SHP77 treated with DMSO at 0.1 percent for 48 hours (cell line): ENCODE results near the gene ACTN3.
"Not testable (repeated sequence)": the region's sequence is repeated elsewhere in the genome, so short reads cannot be mapped to it uniquely, and the experiment has no call there.

Source experiments
- DNase-seq: peaks from one replicate; lab custom pipeline; 2025; lab: John Stamatoyannopoulos, UW

Gene ACTN3

DNA sequence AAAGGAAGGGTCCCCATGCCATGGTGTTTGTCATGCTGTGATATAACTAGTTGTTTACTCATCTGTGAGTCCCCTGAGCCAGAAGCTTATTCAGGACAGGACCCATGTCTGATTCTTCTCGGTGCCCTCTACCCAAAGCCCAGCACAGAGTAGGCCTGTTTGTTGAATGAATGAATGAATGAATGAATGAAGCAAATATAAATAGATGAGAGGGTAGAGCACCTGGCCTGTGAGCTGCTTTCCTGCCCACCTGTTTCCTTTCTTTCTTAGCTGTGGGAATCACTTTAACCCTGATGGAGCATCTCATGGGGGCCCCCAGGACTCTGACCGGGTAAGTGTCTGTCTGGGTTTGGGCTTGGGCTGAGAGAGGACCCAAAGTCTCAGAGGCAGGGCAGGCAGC is 53.5 kb downstream of the ACTN3 start:
- DNase-seq: no peak

DNA sequence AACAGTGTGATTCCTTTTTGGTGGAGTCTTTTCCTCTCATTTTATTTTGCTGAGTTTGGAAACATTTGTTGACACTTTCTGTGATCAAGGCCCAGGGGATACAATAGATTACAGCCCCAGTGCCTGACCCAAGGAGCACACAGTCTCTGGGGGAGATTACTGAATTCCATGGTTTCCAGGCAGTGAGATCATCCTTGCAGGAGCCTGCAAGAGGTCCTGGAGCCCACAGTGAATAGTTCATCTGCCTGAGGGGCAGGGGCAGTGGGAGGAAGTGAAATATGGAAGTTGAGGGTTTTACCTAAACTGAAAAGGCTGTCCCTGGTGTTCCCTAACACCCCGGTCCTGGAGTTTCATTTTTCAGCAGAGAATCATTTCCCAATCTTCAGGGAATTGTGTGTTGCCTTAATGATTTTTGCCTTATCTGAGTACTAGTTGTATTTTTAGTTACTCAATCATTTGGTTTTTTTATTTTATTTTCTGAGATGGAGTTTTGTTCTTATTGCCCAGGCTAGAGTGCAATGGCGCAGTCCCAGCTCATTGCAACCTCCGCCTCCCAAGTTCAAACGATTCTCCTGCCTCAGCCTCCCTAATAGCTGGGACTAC is 54.0 kb downstream of the ACTN3 start:
- DNase-seq: no peak

DNA sequence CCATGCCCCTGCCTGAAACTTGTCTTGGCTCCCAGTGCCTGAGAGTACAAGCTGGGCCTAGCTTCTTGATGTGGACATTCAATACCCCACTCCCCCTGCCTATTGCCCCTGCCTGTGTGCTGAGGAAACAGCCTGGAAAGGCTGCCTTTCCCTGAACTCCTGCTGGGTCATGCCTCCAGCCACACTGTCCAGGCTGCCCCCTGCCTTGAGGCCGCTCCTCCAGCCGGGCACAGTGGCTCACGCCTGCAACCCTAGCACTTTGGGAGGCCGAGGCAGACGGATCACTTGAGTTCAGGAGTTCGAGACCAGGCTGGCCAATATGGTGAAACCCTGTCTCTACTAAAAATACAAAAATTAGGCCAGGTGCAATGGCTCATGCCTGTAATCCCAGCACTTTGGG is 56.4 kb downstream of the ACTN3 start:
- DNase-seq: no peak

DNA sequence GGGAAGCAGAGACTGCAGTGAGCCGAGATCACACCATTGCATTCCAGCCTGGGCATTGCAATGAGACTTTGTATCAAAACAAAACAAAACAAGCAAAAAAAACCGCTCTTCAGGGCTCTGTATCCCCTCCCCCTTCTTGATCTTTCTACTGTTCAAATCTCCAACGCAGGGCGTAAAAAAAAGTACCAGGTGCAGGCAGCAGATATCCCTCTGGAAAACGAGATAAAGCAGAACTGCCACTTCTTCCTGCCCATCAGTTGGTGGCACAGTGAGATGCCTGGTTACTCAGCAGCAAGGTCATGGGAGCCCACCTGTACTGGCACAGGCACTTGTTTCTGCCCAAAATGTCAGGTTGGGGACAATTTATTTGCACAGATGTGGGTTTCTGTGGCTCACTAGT is 57.5 kb downstream of the ACTN3 start:
- DNase-seq: no peak

DNA sequence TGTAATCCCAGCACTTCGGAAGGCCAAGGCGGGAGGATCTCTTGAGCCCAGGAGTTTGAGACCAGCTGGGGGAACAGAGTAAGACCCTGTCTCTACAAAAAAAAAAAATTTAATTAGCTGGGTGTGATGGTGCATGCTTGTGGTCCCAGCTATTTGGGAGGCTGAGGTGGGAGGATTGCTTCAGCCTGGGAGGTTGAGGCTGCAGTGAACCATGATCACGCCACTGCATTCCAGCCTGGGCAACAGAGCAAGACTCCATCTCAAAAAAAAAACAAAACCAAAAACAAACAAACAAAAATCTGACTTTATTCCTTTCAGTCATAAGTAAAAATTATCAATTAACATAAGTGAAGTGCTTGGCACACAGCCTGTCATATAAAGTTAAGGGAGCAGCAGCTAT is 59.9 kb downstream of the ACTN3 start:
- DNase-seq: not testable (repeated sequence)

DNA sequence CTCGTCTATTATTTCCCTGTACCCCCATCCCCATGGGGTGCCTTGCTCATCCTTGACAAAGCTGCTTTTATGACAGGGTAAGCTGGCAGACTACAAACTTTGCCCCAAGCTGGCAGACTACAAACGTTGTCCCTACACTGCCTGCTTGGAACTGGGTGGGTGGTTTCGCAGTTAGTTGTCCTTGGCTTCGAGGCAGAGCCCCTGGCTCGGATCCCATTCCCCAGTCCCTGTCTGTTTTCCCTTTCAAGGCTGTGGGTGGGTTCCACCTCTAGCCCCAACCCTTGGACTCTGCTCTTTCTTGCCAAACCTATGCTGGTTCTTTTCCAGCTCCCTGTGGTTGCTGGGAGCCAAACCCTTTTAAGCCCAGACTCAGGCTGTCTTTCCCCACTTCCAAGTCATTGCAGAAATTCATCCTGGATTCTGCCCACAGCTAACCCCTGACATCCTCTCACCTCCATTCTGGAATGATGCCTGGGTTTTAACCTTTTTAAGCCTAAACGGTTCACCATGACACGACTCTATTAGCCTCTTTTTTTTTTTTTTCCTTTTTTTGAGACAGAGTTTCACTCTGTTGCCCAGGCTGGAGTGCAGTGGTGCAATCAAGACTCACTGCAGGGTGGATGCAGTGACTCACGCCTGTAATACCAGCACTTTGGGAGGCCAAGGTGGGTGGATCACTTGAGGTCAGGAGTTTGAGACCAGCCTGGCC is 60.6 kb downstream of the ACTN3 start:
- DNase-seq: no peak

DNA sequence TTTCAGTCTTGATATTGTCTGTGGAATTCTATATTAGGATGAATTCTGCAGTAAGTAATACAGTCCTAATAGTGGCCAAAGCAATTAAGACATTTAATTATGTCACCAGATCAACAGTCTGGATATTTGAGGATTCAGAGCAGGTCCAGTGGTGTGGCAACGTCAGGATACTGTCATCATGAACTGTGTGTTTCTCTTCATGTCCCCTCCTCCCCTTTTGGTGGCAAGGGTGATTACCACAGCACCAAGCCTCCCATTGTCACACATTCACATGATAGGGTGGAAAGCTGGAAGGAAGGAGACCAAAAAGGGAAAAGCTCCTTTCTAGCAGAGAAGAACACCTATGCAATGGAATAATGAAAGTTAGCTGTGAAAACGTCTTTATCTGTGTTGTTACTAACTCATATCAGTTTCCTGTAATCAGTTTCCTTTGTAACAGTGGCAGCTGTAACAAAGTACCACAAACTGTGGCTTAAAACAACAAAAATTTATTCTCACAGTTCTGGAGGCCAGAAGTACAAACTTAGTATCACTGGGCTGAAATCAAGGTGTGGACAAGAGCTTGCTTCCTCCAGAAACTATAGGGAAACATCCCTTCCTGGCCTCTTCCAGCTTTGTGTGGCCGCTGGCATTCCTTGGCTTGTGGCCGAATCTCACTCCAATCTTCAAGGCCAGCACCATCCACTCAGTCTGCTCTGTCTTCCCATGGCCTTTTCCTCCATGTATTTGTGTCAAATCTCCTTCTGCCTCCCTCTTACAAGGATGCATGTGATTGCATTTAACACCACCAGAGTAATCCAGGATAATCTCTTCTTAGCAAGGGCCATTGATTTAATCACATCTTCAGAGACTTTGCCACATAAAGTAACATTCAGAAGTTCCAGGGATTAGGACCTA is 63.3 kb downstream of the ACTN3 start:
- no peak for DNase-seq

DNA sequence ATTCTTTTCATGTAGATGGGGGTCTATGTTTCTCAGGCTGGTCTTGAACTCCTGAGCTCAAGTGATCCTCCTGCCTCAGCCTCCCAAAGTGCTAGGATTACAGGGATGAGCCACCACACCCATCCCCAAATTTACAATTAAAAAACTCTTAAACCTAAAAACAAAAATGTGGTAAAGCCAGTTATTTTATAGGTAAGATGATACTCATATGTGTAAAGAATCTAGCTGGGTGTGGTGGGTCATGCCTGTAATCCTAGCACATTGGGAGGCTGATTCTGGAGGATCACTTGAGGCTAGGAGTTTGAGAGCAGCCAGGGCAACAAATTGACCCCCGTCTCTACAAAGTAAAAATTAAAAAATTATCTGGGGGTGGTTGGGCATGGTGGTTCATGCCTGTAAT is 65.8 kb downstream of the ACTN3 start:
- no peak for DNase-seq
